ENCODE measurements around the gene RASGRF1. TPM values are rescaled to one million over a fixed set of nuclear protein-coding genes. Genes with fewer than 3 reads are reported as not detected.

The RASGRF1 gene
- polyA plus RNA-seq, 1 donor: 0.13 TPM

Other genes with a start within 250 kb of the RASGRF1 start
- 513 TPM for gene MORF4L1, start 217.9 kb downstream of the RASGRF1 start, polyA plus RNA-seq (ENCODE audit: insufficient read length)
- gene CTSH, start 145.7 kb downstream of the RASGRF1 start, polyA plus RNA-seq (ENCODE audit: insufficient read length): 18.0 TPM
- not detected for gene ANKRD34C, start 191.9 kb upstream of the RASGRF1 start, polyA plus RNA-seq (ENCODE audit: insufficient read length)
- 34.1 TPM for gene TMED3, start 220.3 kb upstream of the RASGRF1 start, polyA plus RNA-seq (ENCODE audit: insufficient read length)